HTERT RPE-1 (cell line): ENCODE results near the gene ST13.
"Not testable (repeated sequence)": the region's sequence is repeated elsewhere in the genome, so short reads cannot be mapped to it uniquely, and the experiment has no call there.

Experiments used
- in situ Hi-C: fragments of 300-500 bp; cut with MboI; formaldehyde crosslinking; loops from 4 replicates; pipeline ENCODE4 v1.14.3; 2020; ENCODE audit warnings: low sequenced_read_pairs

Gene ST13

GRCh38 chr22:40856513-40857308 lies at the start of gene ST13, which contains the start of gene XPNPEP3:
TSS of gene ST13 (minus strand) at chr22:40856639. CDS start at chr22:40856540, 99 bp downstream.
TSS of gene XPNPEP3 (plus strand) at chr22:40857148. CDS start at chr22:40857182, 34 bp downstream.
- in situ Hi-C loops: no loop called here

GRCh38 chr22:40904101-40904500 lies 47.7 kb upstream of the ST13 start:
- in situ Hi-C loops: no loop called here

- in situ Hi-C loops: no loop called here
Observed at GRCh38 chr22:40898850-40899357, 42.5 kb upstream of the ST13 start.

GRCh38 chr22:40894417-40894816 lies 38.0 kb upstream of the ST13 start:
- in situ Hi-C loops: no loop called here

GRCh38 chr22:40890881-40891280 lies 34.4 kb upstream of the ST13 start:
- in situ Hi-C loops: no loop called here

GRCh38 chr22:40889116-40889515 lies 32.7 kb upstream of the ST13 start:
- in situ Hi-C loops: no loop called here

GRCh38 chr22:40878922-40879321 lies 22.5 kb upstream of the ST13 start:
- in situ Hi-C loops: no loop called here

GRCh38 chr22:40877488-40877887 lies 21.0 kb upstream of the ST13 start:
- in situ Hi-C loops: no loop called here

GRCh38 chr22:40876907-40877306 lies 20.5 kb upstream of the ST13 start:
- in situ Hi-C loops: no loop called here

GRCh38 chr22:40875111-40875510 lies 18.7 kb upstream of the ST13 start:
- in situ Hi-C loops: no loop called here

- in situ Hi-C loops: no loop called here
Observed at GRCh38 chr22:40874016-40874415, 17.6 kb upstream of the ST13 start.

GRCh38 chr22:40868379-40868778 lies 11.9 kb upstream of the ST13 start:
- in situ Hi-C loops: not testable (repeated sequence)

GRCh38 chr22:40867109-40867508 lies 10.7 kb upstream of the ST13 start:
- in situ Hi-C loops: no loop called here

- in situ Hi-C loops: no loop called here
Observed at GRCh38 chr22:40862537-40862936, 6.1 kb upstream of the ST13 start.

- in situ Hi-C loops: no loop called here
Observed at GRCh38 chr22:40862013-40862412, 5.6 kb upstream of the ST13 start, which contains the start of gene DNAJB7. TSS of gene DNAJB7 (minus strand) at chr22:40862113. CDS start at chr22:40861994, 119 bp downstream.

GRCh38 chr22:40857309-40857855 lies 943 bp upstream of the ST13 start:
- in situ Hi-C loops: no loop called here

- in situ Hi-C loops: no loop called here
Observed at GRCh38 chr22:40855979-40856512, 393 bp downstream of the ST13 start.

GRCh38 chr22:40855071-40855978 lies 1.1 kb downstream of the ST13 start:
- in situ Hi-C loops: no loop called here

GRCh38 chr22:40853961-40854360 lies 2.5 kb downstream of the ST13 start:
- in situ Hi-C loops: no loop called here

GRCh38 chr22:40853333-40853732 lies 3.1 kb downstream of the ST13 start:
- in situ Hi-C loops: no loop called here

- in situ Hi-C loops: not testable (repeated sequence)
Observed at GRCh38 chr22:40845816-40846215, 10.6 kb downstream of the ST13 start.
